HepG2 (cell line): ENCODE results near the gene TMEM144. TPM values are rescaled to one million over a fixed set of nuclear protein-coding genes. Genes with fewer than 3 reads are reported as not detected.

Experiments
- ATAC-seq: fragments of 200-7000 bp; cut with Tn5 transposase; 3 replicates; pipeline ENCODE4 v1.9.1; 2020; ENCODE audit warnings: mild to moderate bottlenecking, moderate library complexity
- BruUV-seq: library from RNA; stranded (reverse); fragments of 400-500 nt; replicated peaks from 2 replicates; lab custom pipeline; 2021; lab: Mats Ljungman, UMichigan
- CTCF ChIA-PET: fragments of 300-600 bp; formaldehyde crosslinking; extraction: SDS; loops from one replicate; lab custom pipeline; 2021; ENCODE audit warnings: low total read pairs, inconsistent platforms, low intra/inter-chr PET ratio; lab: Yijun Ruan, JAX
- POLR2A ChIA-PET: fragments of 350-600 bp; sonication (Branson Sonifier 250); formaldehyde crosslinking; loops from one replicate; lab custom pipeline; 2020; ENCODE audit warnings: antibody characterized with exemption, inconsistent platforms; lab: Yijun Ruan, JAX
- DNase-seq: peaks from one replicate; pipeline ENCODE4 v3.0.0-alpha.2; 2015; ENCODE audit warnings: low spot score
- FAIRE-seq: peaks from 3 replicates; lab custom pipeline; 2011; peaks lifted over from hg19 to GRCh38; lab: Jason Lieb, UNC
- H2AFZ ChIP-seq: one replicate; pipeline ENCODE4 v1.6.1; 2011; ENCODE audit warnings: low read length, inconsistent platforms
- H3K27ac ChIP-seq: fragments of 300-600 bp; 3 replicates; pipeline ENCODE4 v1.8.0; 2011; ENCODE audit warnings: mixed run types, mild to moderate bottlenecking, mixed read lengths, low read length, inconsistent platforms; ENCODE audit not compliant: insufficient read depth; ENCODE audit errors: extremely low read length
- H3K27me3 ChIP-seq, 2 experiments: fragments of 200-600 bp in 1 of 2; 2 replicates in 1 of 2; 3 replicates in 1 of 2; pipeline versions ENCODE4 v1.6.0 to v1.8.0; 2011; ENCODE audit warnings: low read length in 2 of 2, mild to moderate bottlenecking in 2 of 2, moderate library complexity in 2 of 2, inconsistent platforms in 1 of 2; ENCODE audit not compliant: insufficient read depth in 2 of 2, control insufficient read depth in 1 of 2
- H3K36me3 ChIP-seq, 2 experiments: fragments of 200-600 bp in 1 of 2; replicated peaks in 1 of 2; 2 replicates in 1 of 2; 3 replicates in 1 of 2; pipeline versions ENCODE4 v1.5.1 to v1.8.0; 2011; ENCODE audit warnings: low read length in 2 of 2, inconsistent platforms in 1 of 2; ENCODE audit not compliant: insufficient read depth in 2 of 2, control insufficient read depth in 1 of 2
- H3K4me1 ChIP-seq: 2 replicates; pipeline ENCODE4 v1.5.1; 2012; ENCODE audit warnings: low read length, inconsistent platforms; ENCODE audit not compliant: insufficient read depth
- H3K4me2 ChIP-seq: 2 replicates; pipeline ENCODE4 v1.6.0; 2011; ENCODE audit warnings: low read depth, low read length, inconsistent platforms
- H3K4me3 ChIP-seq, 3 experiments: fragments of 200-600 bp in 1 of 3; sonication (generic), shearing (Covaris generic) in 1 of 3; replicated peaks in 1 of 3; 2 replicates each; pipeline ENCODE4 v1.5.1; 2011 to 2016; ENCODE audit warnings: low read length in 3 of 3, inconsistent platforms in 2 of 3, low read depth in 2 of 3, mild to moderate bottlenecking in 2 of 3, control low read depth in 1 of 3, mixed read lengths in 1 of 3; ENCODE audit not compliant: insufficient read depth in 1 of 3
- H3K79me2 ChIP-seq: one replicate; pipeline ENCODE4 v1.6.1; 2011; ENCODE audit warnings: low read length, inconsistent platforms; ENCODE audit not compliant: insufficient read depth
- H3K9ac ChIP-seq: 2 replicates; pipeline ENCODE4 v1.6.0; 2011; ENCODE audit warnings: mild to moderate bottlenecking, low read depth, low read length, inconsistent platforms; ENCODE audit not compliant: insufficient read depth
- H3K9me3 ChIP-seq: 2 replicates; pipeline ENCODE4 v1.5.1; 2012; ENCODE audit warnings: mild to moderate bottlenecking, low read length
- H4K20me1 ChIP-seq: 2 replicates; pipeline ENCODE4 v1.6.0; 2011; ENCODE audit warnings: inconsistent platforms, mild to moderate bottlenecking, low read length, moderate library complexity; ENCODE audit not compliant: insufficient read depth
- E2F2 ChIP-seq: sonication (generic); formaldehyde crosslinking; IDR thresholded peaks from 2 replicates; pipeline ENCODE4 v1.4.0; 2020; ENCODE audit warnings: missing genetic modification reagents, borderline replicate concordance
- NFE2L1 ChIP-seq: sonication (generic); formaldehyde crosslinking; IDR thresholded peaks from 2 replicates; pipeline ENCODE4 v1.4.0; 2020; ENCODE audit warnings: missing genetic modification reagents, mild to moderate bottlenecking, borderline replicate concordance
- SAFB2 ChIP-seq: sonication (generic); formaldehyde crosslinking; IDR thresholded peaks from 2 replicates; pipeline ENCODE4 v1.5.1; 2020; ENCODE audit warnings: missing genetic modification reagents, low read depth, mild to moderate bottlenecking, borderline replicate concordance
- TEF ChIP-seq: sonication (generic); formaldehyde crosslinking; IDR thresholded peaks from 2 replicates; pipeline ENCODE4 v1.5.0; 2020; ENCODE audit warnings: missing genetic modification reagents
- U2AF1 ChIP-seq: fragments of 200-400 bp; formaldehyde crosslinking; optimal IDR thresholded peaks from 2 replicates; pipeline ENCODE3; 2017; ENCODE audit warnings: mild to moderate bottlenecking, low read depth, low read length
- ZFP36 ChIP-seq: fragments of 150-350 bp; IDR thresholded peaks from 2 replicates; pipeline ENCODE4 v1.6.1; 2018; ENCODE audit warnings: borderline replicate concordance, low read length, low read depth; ENCODE audit not compliant: partially characterized antibody
- ZNF737 ChIP-seq: sonication (generic); formaldehyde crosslinking; IDR thresholded peaks from 2 replicates; pipeline ENCODE4 v1.5.0; 2020; ENCODE audit warnings: missing genetic modification reagents, mild to moderate bottlenecking, borderline replicate concordance
- ZUFSP ChIP-seq: sonication (generic); formaldehyde crosslinking; IDR thresholded peaks from 2 replicates; pipeline ENCODE4 v1.9.0; 2021; ENCODE audit warnings: missing genetic modification reagents, mild to moderate bottlenecking, borderline replicate concordance
- WGBS: methylation state at CpG from one replicate; pipeline ENCODE4 v1.1.6; 2017; ENCODE audit warnings: low lambda C conversion rate; 5-methylcytosine and 5-hydroxymethylcytosine counted together
- in situ Hi-C: cut with HindIII; loops from 2 replicates; pipeline ENCODE4 v1.10.0; 2017; ENCODE audit warnings: low pct_unique_long_range_greater_than_20kb; ENCODE audit not compliant: extremely low pct_ligation_motif_present
- intact Hi-C: fragments of 100-400 bp; cut with micrococcal nuclease; formaldehyde crosslinking; loops from one replicate; pipeline ENCODE4 v1.10.0; 2022; ENCODE audit not compliant: unreplicated experiment
- polyA plus RNA-seq, 8 experiments: library from polyadenylated mRNA; depleted of rRNA in 3 of 8; stranded (reverse) in 7 of 8; unstranded in 1 of 8; fragments of >200 nt; fragmentation: Illumina TruSeq in 4 of 8; extraction: Trizol in 4 of 8; gene quantifications; 2 replicates each; pipeline versions ENCODE4 v1.2.1 to v1.2.3, GENCODE V29; 2011 to 2016; ENCODE audit warnings: low read depth in 4 of 8, missing spikeins in 1 of 8, mixed read lengths in 1 of 8; ENCODE audit not compliant: insufficient read depth in 1 of 8
- total RNA-seq, 5 experiments: library from RNA; depleted of rRNA; stranded (reverse); fragments of >200 nt; fragmentation: Illumina TruSeq; extraction: Trizol; gene quantifications; 2 replicates each; pipeline ENCODE4 v1.2.3, GENCODE V29; 2016; ENCODE audit warnings: low read depth in 1 of 5

Gene TMEM144
- total and polyA plus RNA-seq, 2 of the 13 experiments (the other 11 are each of a cell fraction or from before 2014, with no cell fraction given) = 10.9 to 12.3 TPM

- TF ChIP-seq ZUFSP (CRISPR knock-in tag) = no peak
- TF ChIP-seq, all 625 proteins: peak for 0
Observed at GRCh38 chr4:158176776-158177175, 33.5 kb upstream of the TMEM144 start (continued).

- in situ Hi-C loops = no loop called here
- H2AFZ ChIP-seq = no peak overlapping the region
- no peak overlapping the region for H3K9ac ChIP-seq
- peaks cover 19% of the 10 kb centered on the region for H3K4me1 ChIP-seq
- H3K79me2 ChIP-seq = no peaks in the 10 kb centered on the region
- no TSS peak for BruUV-seq
- ATAC-seq (no peak), FAIRE-seq (no peak)
- 96% methylated on average over 3 of the region's 3 CpGs for WGBS
- CTCF ChIA-PET = no interaction called here
- no peak overlapping the region for H3K4me3 ChIP-seq
- no peak for TF ChIP-seq ZFP36
- no peak for TF ChIP-seq SAFB2
- no peak for TF ChIP-seq U2AF1
- no peak for TF ChIP-seq TEF (CRISPR knock-in tag)
- TF ChIP-seq ZNF737 (CRISPR knock-in tag) = no peak
- no peak for TF ChIP-seq NFE2L1 (CRISPR knock-in tag)
- no peak for TF ChIP-seq E2F2 (CRISPR knock-in tag)
- TF ChIP-seq, all 625 proteins: peak for 0
- Histone ChIP-seq H4K20me1 (no peaks in the 10 kb centered on the region), H3K9me3 (no peaks in the 10 kb centered on the region), H3K27me3 (no peaks in the 10 kb centered on the region), H3K36me3 (0 out of 5 replicates have a peak, but pooled peaks cover 0 to 8% of the 10 kb centered on the region in 2 experiments), H3K27ac (no peak overlapping the region), H3K4me2 (no peak overlapping the region)
- DNase-seq = no peak
- intact Hi-C loops = loop anchor here (10.0 kb wide), 2 partner anchors 365 to 665 kb away; no protein-coding TSS in a partner anchor
- POLR2A ChIA-PET = no interaction called here
Observed at GRCh38 chr4:158179465-158179864, 30.8 kb upstream of the TMEM144 start.
